IMR-90 (cell line): ENCODE results near the gene RAB30. TPM values are rescaled to one million over a fixed set of nuclear protein-coding genes. Genes with fewer than 3 reads are reported as not detected.

ENCODE experiments used
- ATAC-seq: fragments of 200-7000 bp; cut with Tn5 transposase; 2 replicates; pipeline ENCODE4 v1.9.1; 2020; ENCODE audit warnings: low read depth, mild to moderate bottlenecking, moderate library complexity
- BruUV-seq: library from RNA; stranded (reverse); fragments of 400-500 nt; replicated peaks from 2 replicates; lab custom pipeline; 2021; lab: Mats Ljungman, UMichigan
- CTCF ChIA-PET: fragments of 300-600 bp; formaldehyde crosslinking; extraction: SDS; loops from one replicate; lab custom pipeline; 2021; ENCODE audit warnings: antibody characterized with exemption; lab: Yijun Ruan, JAX
- POLR2A ChIA-PET: fragments of 300-600 bp; sonication (Branson Sonifier 250); formaldehyde crosslinking; loops from one replicate; lab custom pipeline; 2022; ENCODE audit warnings: antibody characterized with exemption; ENCODE audit not compliant: unreplicated experiment; lab: Charles Lee
- DNase-seq: peaks from one replicate; pipeline ENCODE4 v3.0.0; 2013
- H2AFZ ChIP-seq: replicated peaks from 2 replicates; pipeline ENCODE3; 2013; ENCODE audit warnings: low read length, mild to moderate bottlenecking; ENCODE audit not compliant: poor library complexity
- H2AK5ac ChIP-seq: 2 replicates; pipeline ENCODE4 v1.6.1; 2013; ENCODE audit warnings: low read depth, low read length, inconsistent platforms
- H2AK9ac ChIP-seq: replicated peaks from 2 replicates; pipeline ENCODE3; 2013; ENCODE audit warnings: mild to moderate bottlenecking, low read depth, low read length, moderate library complexity; ENCODE audit not compliant: poor library complexity
- H2BK120ac ChIP-seq: 2 replicates; pipeline ENCODE4 v1.6.1; 2013; ENCODE audit warnings: low read depth, low read length, inconsistent platforms
- H2BK15ac ChIP-seq: 3 replicates; pipeline ENCODE4 v1.6.1; 2013; ENCODE audit warnings: low read depth, low read length, inconsistent platforms
- H2BK20ac ChIP-seq: 2 replicates; pipeline ENCODE4 v1.6.1; 2013; ENCODE audit warnings: low read depth, mild to moderate bottlenecking, inconsistent platforms, low read length, moderate library complexity
- H2BK5ac ChIP-seq: 2 replicates; pipeline ENCODE4 v1.6.1; 2013; ENCODE audit warnings: mild to moderate bottlenecking, low read depth, low read length, inconsistent platforms; ENCODE audit not compliant: poor library complexity, severe bottlenecking
- H3K14ac ChIP-seq: replicated peaks from 2 replicates; pipeline ENCODE4 v1.6.1; 2013; ENCODE audit warnings: low read depth, low read length, inconsistent platforms
- H3K18ac ChIP-seq: 2 replicates; pipeline ENCODE4 v1.6.1; 2013; ENCODE audit warnings: low read depth, low read length, control low read depth
- H3K23ac ChIP-seq: 2 replicates; pipeline ENCODE4 v1.6.1; 2013; ENCODE audit warnings: low read depth, low read length, inconsistent platforms
- H3K27ac ChIP-seq: 2 replicates; pipeline ENCODE4 v1.5.1; 2013; ENCODE audit warnings: mild to moderate bottlenecking, control low read depth, low read length; ENCODE audit not compliant: insufficient read depth
- H3K27me3 ChIP-seq: 2 replicates; pipeline ENCODE4 v1.6.1; 2013; ENCODE audit warnings: low read length; ENCODE audit not compliant: control insufficient read depth, insufficient read depth
- H3K36me3 ChIP-seq: 2 replicates; pipeline ENCODE4 v1.6.1; 2013; ENCODE audit warnings: low read length, mixed read lengths; ENCODE audit not compliant: control insufficient read depth, insufficient read depth
- H3K4ac ChIP-seq: 2 replicates; pipeline ENCODE4 v1.6.1; 2013; ENCODE audit warnings: low read depth, low read length, inconsistent platforms
- H3K4me1 ChIP-seq: 2 replicates; pipeline ENCODE4 v1.6.1; 2013; ENCODE audit warnings: low read length, mixed read lengths; ENCODE audit not compliant: control insufficient read depth, insufficient read depth
- H3K4me2 ChIP-seq: 2 replicates; pipeline ENCODE4 v1.6.1; 2013; ENCODE audit warnings: low read depth, mild to moderate bottlenecking, control low read depth, low read length, moderate library complexity
- H3K4me3 ChIP-seq: 2 replicates; pipeline ENCODE4 v1.5.1; 2013; ENCODE audit warnings: low read depth, mild to moderate bottlenecking, control low read depth, low read length, moderate library complexity; ENCODE audit not compliant: insufficient read depth
- H3K56ac ChIP-seq: 2 replicates; pipeline ENCODE4 v1.6.1; 2013; ENCODE audit warnings: low read length, inconsistent platforms; ENCODE audit not compliant: insufficient read depth; ENCODE audit errors: extremely low read depth
- H3K79me1 ChIP-seq, 2 experiments: 2 replicates each; pipeline ENCODE4 v1.6.1; 2013; ENCODE audit warnings: low read length in 2 of 2, inconsistent platforms in 1 of 2, low read depth in 1 of 2
- H3K9ac ChIP-seq: 2 replicates; pipeline ENCODE4 v1.6.1; 2013; ENCODE audit warnings: low read depth, low read length, control low read depth
- H3K9me1 ChIP-seq: 2 replicates; pipeline ENCODE4 v1.6.1; 2013; ENCODE audit warnings: low read length, inconsistent platforms; ENCODE audit not compliant: insufficient read depth
- H3K9me3 ChIP-seq: 2 replicates; pipeline ENCODE4 v1.6.1; 2013; ENCODE audit warnings: low read length; ENCODE audit not compliant: control insufficient read depth, insufficient read depth
- H4K20me1 ChIP-seq: 2 replicates; pipeline ENCODE4 v1.6.1; 2013; ENCODE audit warnings: low read length, inconsistent platforms; ENCODE audit not compliant: insufficient read depth
- H4K5ac ChIP-seq: 2 replicates; pipeline ENCODE4 v1.6.1; 2013; ENCODE audit warnings: mild to moderate bottlenecking, low read depth, low read length, control low read depth
- H4K8ac ChIP-seq, 2 experiments: 2 replicates each; pipeline ENCODE4 v1.6.1; 2013; ENCODE audit warnings: low read depth in 2 of 2, low read length in 2 of 2, control low read depth in 1 of 2, inconsistent platforms in 1 of 2
- H4K91ac ChIP-seq: 2 replicates; pipeline ENCODE4 v1.6.1; 2013; ENCODE audit warnings: low read depth, low read length, inconsistent platforms; ENCODE audit not compliant: insufficient read depth
- BHLHE40 ChIP-seq: fragments of 150-350 bp; IDR thresholded peaks from 2 replicates; pipeline ENCODE4 v1.6.1; 2016; ENCODE audit warnings: mild to moderate bottlenecking, low read depth, low read length
- CEBPB ChIP-seq: IDR thresholded peaks from 2 replicates; pipeline ENCODE4 v1.6.1; 2012; ENCODE audit warnings: low read depth, low read length, improper control_type of control experiment
- CHD1 ChIP-seq: IDR thresholded peaks from 2 replicates; pipeline ENCODE4 v1.6.1; 2012; ENCODE audit warnings: low read depth, low read length, improper control_type of control experiment
- CTCF ChIP-seq: conservative IDR thresholded peaks from 2 replicates; pipeline ENCODE4 v1.5.1; 2012; ENCODE audit warnings: mild to moderate bottlenecking, low read depth, low read length, improper control_type of control experiment
- ELK1 ChIP-seq: fragments of 150-350 bp; IDR thresholded peaks from 2 replicates; pipeline ENCODE4 v1.6.1; 2016; ENCODE audit warnings: low read depth, mild to moderate bottlenecking, low read length, moderate library complexity, borderline replicate concordance
- FOS ChIP-seq: fragments of 150-350 bp; IDR thresholded peaks from 2 replicates; pipeline ENCODE4 v1.6.1; 2016; ENCODE audit warnings: low read depth, low read length
- MAFK ChIP-seq: IDR thresholded peaks from 2 replicates; pipeline ENCODE4 v1.6.1; 2012; ENCODE audit warnings: low read depth, low read length, improper control_type of control experiment
- MAZ ChIP-seq: IDR thresholded peaks from 2 replicates; pipeline ENCODE4 v1.6.1; 2012; ENCODE audit warnings: low read depth, mild to moderate bottlenecking, low read length, improper control_type of control experiment, moderate library complexity, borderline replicate concordance
- MXI1 ChIP-seq: IDR thresholded peaks from 2 replicates; pipeline ENCODE4 v1.6.1; 2012; ENCODE audit warnings: low read depth, mild to moderate bottlenecking, low read length, moderate library complexity, borderline replicate concordance
- NFE2L2 ChIP-seq: fragments of 150-350 bp; IDR thresholded peaks from 2 replicates; pipeline ENCODE4 v1.6.1; 2016; ENCODE audit warnings: low read depth, mild to moderate bottlenecking, low read length
- POLR2A ChIP-seq: IDR thresholded peaks from 2 replicates; pipeline ENCODE4 v1.6.1; 2012; ENCODE audit warnings: mild to moderate bottlenecking, low read depth, low read length
- RAD21 ChIP-seq: IDR thresholded peaks from 2 replicates; pipeline ENCODE4 v1.6.1; 2012; ENCODE audit warnings: low read length, improper control_type of control experiment
- RCOR1 ChIP-seq: IDR thresholded peaks from 2 replicates; pipeline ENCODE4 v1.6.1; 2012; ENCODE audit warnings: mild to moderate bottlenecking, low read length, improper control_type of control experiment; ENCODE audit not compliant: insufficient replicate concordance
- RFX5 ChIP-seq: IDR thresholded peaks from 2 replicates; pipeline ENCODE4 v1.8.0; 2012; ENCODE audit warnings: low read depth, mild to moderate bottlenecking, low read length, moderate library complexity
- SMC3 ChIP-seq: fragments of 150-350 bp; IDR thresholded peaks from 2 replicates; pipeline ENCODE4 v1.6.1; 2016; ENCODE audit warnings: low read depth, mild to moderate bottlenecking, antibody characterized with exemption, low read length, moderate library complexity
- USF2 ChIP-seq: fragments of 150-350 bp; IDR thresholded peaks from 2 replicates; pipeline ENCODE4 v1.6.1; 2017; ENCODE audit warnings: mild to moderate bottlenecking, antibody characterized with exemption, low read length, low read depth
- WGBS, 2 experiments: methylation state at CpG; one replicate each; pipeline versions ENCODE4 v1.1.5 to v1.1.7; 2013; ENCODE audit warnings: missing lambda C conversion rate in 2 of 2; ENCODE audit not compliant: insufficient read length in 1 of 2; ENCODE audit errors: extremely low coverage in 2 of 2; 5-methylcytosine and 5-hydroxymethylcytosine counted together
- dilution Hi-C: fragments of 300-500 bp; cut with HindIII; formaldehyde crosslinking; loops from one replicate; pipeline ENCODE4 v1.14.3; 2018; ENCODE audit warnings: low sequenced_read_pairs; ENCODE audit not compliant: unreplicated experiment
- in situ Hi-C: fragments of 300-500 bp; cut with MboI; formaldehyde crosslinking; loops from 3 replicates; pipeline ENCODE4 v1.14.3; 2019; ENCODE audit warnings: low sequenced_read_pairs, inconsistent platforms, mixed read lengths
- intact Hi-C: fragments of 100-400 bp; cut with micrococcal nuclease; formaldehyde crosslinking; loops from 2 replicates; pipeline ENCODE4 v1.10.0; 2022
- polyA plus RNA-seq, 3 experiments: library from polyadenylated mRNA; depleted of rRNA; stranded (reverse); fragments of >200 nt; gene quantifications; 2 replicates each; pipeline ENCODE4 v1.2.3, GENCODE V29; 2012; ENCODE audit warnings: low replicate concordance in 1 of 3
- total RNA-seq: library from RNA; depleted of rRNA; stranded (reverse); fragments of >200 nt; gene quantifications from 2 replicates; pipeline ENCODE4 v1.2.3, GENCODE V29; 2012

Gene RAB30
- total and polyA plus RNA-seq, 2 of the 4 experiments (the other 2 are of a cell fraction) = 7.2 to 25.6 TPM

- dilution Hi-C loops = no loop called here
Measured at GRCh38 chr11:82995754-82996398, 75.8 kb downstream of the RAB30 start.

More at GRCh38 chr11:82995754-82996398, 75.8 kb downstream of the RAB30 start:
- no peak overlapping the region; the same call in 1 of the 2 replicates for H3K4ac ChIP-seq
- H3K4me3 ChIP-seq = no peak overlapping the region
- no TSS peak for BruUV-seq
- H4K8ac ChIP-seq = 0 out of 4 replicates have a peak overlapping the region, but pooled peaks of 1 of the 2 experiments have one; percentile 16
- H3K27me3 ChIP-seq = no peaks in the 10 kb centered on the region
- H2AFZ ChIP-seq = no peak overlapping the region
- H4K5ac ChIP-seq = no peak overlapping the region
- H2BK15ac ChIP-seq = no peak overlapping the region
- peaks cover 2% of the 10 kb centered on the region for H3K36me3 ChIP-seq
- H3K4me2 ChIP-seq = no peak overlapping the region
- CTCF ChIA-PET = no interaction called here
- in situ Hi-C loops = no loop called here
- H3K9me1 ChIP-seq = peaks cover 8% of the 10 kb centered on the region; the same call in 1 of the 2 replicates
- DNase-seq = no peak
- H3K18ac ChIP-seq = no peak overlapping the region
- H3K27ac ChIP-seq = no peak overlapping the region
- intact Hi-C loops = no loop called here
- POLR2A ChIA-PET = no interaction called here
- H2AK5ac ChIP-seq = no peak overlapping the region
- H4K91ac ChIP-seq = no peak overlapping the region
- H3K23ac ChIP-seq = peak overlapping the region; percentile 33; the same call in 1 of the 2 replicates
- no peak for ATAC-seq
- no peak overlapping the region for H2BK5ac ChIP-seq
- peaks cover 9% of the 10 kb centered on the region for H4K20me1 ChIP-seq
- WGBS, 2 experiments = no CpG with 5 or more reads among the region's 4 CpGs
- no peak overlapping the region for H2BK120ac ChIP-seq
- no peak overlapping the region for H2BK20ac ChIP-seq
- H3K14ac ChIP-seq = no peak overlapping the region
- H3K56ac ChIP-seq = no peak overlapping the region
- H3K9me3 ChIP-seq = no peaks in the 10 kb centered on the region
- H3K4me1 ChIP-seq = peaks cover 2% of the 10 kb centered on the region
- no peak for TF ChIP-seq SMC3
- no peak for TF ChIP-seq POLR2A
- no peak for TF ChIP-seq CHD1
- no peak for TF ChIP-seq MXI1
- TF ChIP-seq FOS = no peak
- TF ChIP-seq BHLHE40 = no peak
- TF ChIP-seq RCOR1 = no peak
- no peak for TF ChIP-seq RFX5
- TF ChIP-seq CEBPB = no peak
- no peak for TF ChIP-seq MAFK
- no peak for TF ChIP-seq MAZ
- no peak for TF ChIP-seq ELK1
- TF ChIP-seq RAD21 = no peak
- no peak for TF ChIP-seq USF2
- TF ChIP-seq CTCF = no peak
- TF ChIP-seq NFE2L2 = no peak
- no peak overlapping the region for H2AK9ac ChIP-seq
- peaks cover 0 to 16% of the 10 kb centered on the region in 2 experiments; a peak in 2 of 4 replicates for H3K79me1 ChIP-seq
- H3K9ac ChIP-seq = no peak overlapping the region
